HepG2 (cell line): ENCODE measurements around the gene CCS. TPM values are rescaled to one million over a fixed set of nuclear protein-coding genes. Genes with fewer than 3 reads are reported as not detected.

Experiments
- CAMTA2 ChIP-seq: sonication (generic); formaldehyde crosslinking; IDR thresholded peaks from 2 replicates; pipeline ENCODE4 v1.4.0; 2020; ENCODE audit warnings: mild to moderate bottlenecking, missing genetic modification reagents, borderline replicate concordance
- CBX1 ChIP-seq: IDR thresholded peaks from one replicate; pipeline ENCODE4 v1.6.1; 2016; ENCODE audit warnings: antibody characterized with exemption, low read depth
- IRF2 ChIP-seq: IDR thresholded peaks from 2 replicates; pipeline ENCODE4 v1.6.1; 2018; ENCODE audit warnings: missing genetic modification reagents, missing compliant biosample characterization
- MED8 ChIP-seq: sonication (generic); formaldehyde crosslinking; IDR thresholded peaks from 2 replicates; pipeline ENCODE4 v1.8.1; 2023; ENCODE audit warnings: mild to moderate bottlenecking, missing genetic modification reagents; ENCODE audit not compliant: insufficient replicate concordance
- PHF20 ChIP-seq: sonication (generic); formaldehyde crosslinking; IDR thresholded peaks from 2 replicates; pipeline ENCODE4 v1.5.0; 2020; ENCODE audit warnings: mild to moderate bottlenecking, missing genetic modification reagents
- RXRA ChIP-seq: sonication (generic); formaldehyde crosslinking; IDR thresholded peaks from 2 replicates; pipeline ENCODE4 v1.5.1; 2020; ENCODE audit warnings: missing genetic modification reagents
- SP5 ChIP-seq: IDR thresholded peaks from 2 replicates; pipeline ENCODE4 v1.6.1; 2016; ENCODE audit warnings: low read depth, borderline replicate concordance
- SPEN ChIP-seq: sonication (generic); formaldehyde crosslinking; IDR thresholded peaks from 2 replicates; pipeline ENCODE4 v1.5.1; 2020; ENCODE audit warnings: low read depth, mild to moderate bottlenecking, missing genetic modification reagents
- SSRP1 ChIP-seq: IDR thresholded peaks from 2 replicates; pipeline ENCODE4 v1.6.1; 2016; ENCODE audit warnings: control low read depth
- ZNF263 ChIP-seq: sonication (generic); formaldehyde crosslinking; IDR thresholded peaks from 2 replicates; pipeline ENCODE4 v1.4.0; 2020; ENCODE audit warnings: missing genetic modification reagents
- ZNF264 ChIP-seq: sonication (generic); formaldehyde crosslinking; IDR thresholded peaks from 2 replicates; pipeline ENCODE4 v1.4.0; 2020; ENCODE audit warnings: missing genetic modification reagents
- polyA plus RNA-seq, 8 experiments: library from polyadenylated mRNA; depleted of rRNA in 3 of 8; stranded (reverse) in 7 of 8; unstranded in 1 of 8; fragments of >200 nt; fragmentation: Illumina TruSeq in 4 of 8; extraction: Trizol in 4 of 8; gene quantifications; 2 replicates each; pipeline versions ENCODE4 v1.2.1 to v1.2.3, GENCODE V29; 2011 to 2016; ENCODE audit warnings: low read depth in 4 of 8, missing spikeins in 1 of 8, mixed read lengths in 1 of 8; ENCODE audit not compliant: insufficient read depth in 1 of 8
- total RNA-seq, 5 experiments: library from RNA; depleted of rRNA; stranded (reverse); fragments of >200 nt; fragmentation: Illumina TruSeq; extraction: Trizol; gene quantifications; 2 replicates each; pipeline ENCODE4 v1.2.3, GENCODE V29; 2016; ENCODE audit warnings: low read depth in 1 of 5
- TF ChIP-seq, protein P1 (sequence below): sonication (generic); formaldehyde crosslinking; IDR thresholded peaks from 2 replicates; pipeline ENCODE4 v1.5.1; 2020; ENCODE audit warnings: mild to moderate bottlenecking, missing genetic modification reagents, moderate library complexity
- TF ChIP-seq, protein P2 (sequence below): sonication (generic); formaldehyde crosslinking; IDR thresholded peaks from 2 replicates; pipeline ENCODE4 v1.5.0; 2020; ENCODE audit warnings: mild to moderate bottlenecking, missing genetic modification reagents
- TF ChIP-seq, protein P3 (sequence below): IDR thresholded peaks from 2 replicates; pipeline ENCODE4 v1.6.1; 2016; ENCODE audit warnings: low read depth, missing genetic modification reagents, missing compliant biosample characterization
- TF ChIP-seq, protein P4 (sequence below): sonication (generic); formaldehyde crosslinking; IDR thresholded peaks from 2 replicates; pipeline ENCODE4 v1.4.0; 2020; ENCODE audit warnings: missing genetic modification reagents

The CCS gene
- total and polyA plus RNA-seq, 2 of the 13 experiments (the other 11 are each of a cell fraction or from before 2014, with no cell fraction given) = 25.4 to 44.6 TPM

DNA sequence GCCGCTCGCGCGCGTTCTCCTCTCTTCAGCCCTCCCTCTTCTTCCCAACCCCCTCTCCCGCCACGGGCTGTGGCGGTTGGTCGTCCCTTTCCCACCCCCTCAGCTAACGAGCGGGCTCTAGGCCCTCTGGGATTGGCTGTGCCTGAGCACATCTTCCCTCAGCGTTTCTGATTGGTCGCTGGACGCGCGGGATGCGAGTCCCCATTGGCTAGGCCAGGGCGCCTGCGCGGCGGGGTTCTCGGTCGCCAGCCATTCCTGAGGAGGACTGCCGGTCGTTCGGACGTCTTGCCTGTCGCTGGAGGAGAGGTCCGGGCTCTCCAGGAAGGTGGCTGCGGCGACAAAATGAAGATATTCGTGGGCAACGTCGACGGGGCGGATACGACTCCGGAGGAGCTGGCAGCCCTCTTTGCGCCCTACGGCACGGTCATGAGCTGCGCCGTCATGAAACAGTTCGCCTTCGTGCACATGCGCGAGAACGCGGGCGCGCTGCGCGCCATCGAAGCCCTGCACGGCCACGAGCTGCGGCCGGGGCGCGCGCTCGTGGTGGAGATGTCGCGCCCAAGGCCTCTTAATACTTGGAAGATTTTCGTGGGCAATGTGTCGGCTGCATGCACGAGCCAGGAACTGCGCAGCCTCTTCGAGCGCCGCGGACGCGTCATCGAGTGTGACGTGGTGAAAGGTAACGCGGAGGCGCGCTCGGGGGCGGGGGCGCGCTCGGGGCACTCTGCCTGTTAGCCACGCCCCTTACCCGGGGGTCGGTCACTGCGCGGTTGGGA, 23.6 kb downstream of the CCS start, which contains the start of gene RBM14 (continued):
- TF ChIP-seq, protein P1, sequence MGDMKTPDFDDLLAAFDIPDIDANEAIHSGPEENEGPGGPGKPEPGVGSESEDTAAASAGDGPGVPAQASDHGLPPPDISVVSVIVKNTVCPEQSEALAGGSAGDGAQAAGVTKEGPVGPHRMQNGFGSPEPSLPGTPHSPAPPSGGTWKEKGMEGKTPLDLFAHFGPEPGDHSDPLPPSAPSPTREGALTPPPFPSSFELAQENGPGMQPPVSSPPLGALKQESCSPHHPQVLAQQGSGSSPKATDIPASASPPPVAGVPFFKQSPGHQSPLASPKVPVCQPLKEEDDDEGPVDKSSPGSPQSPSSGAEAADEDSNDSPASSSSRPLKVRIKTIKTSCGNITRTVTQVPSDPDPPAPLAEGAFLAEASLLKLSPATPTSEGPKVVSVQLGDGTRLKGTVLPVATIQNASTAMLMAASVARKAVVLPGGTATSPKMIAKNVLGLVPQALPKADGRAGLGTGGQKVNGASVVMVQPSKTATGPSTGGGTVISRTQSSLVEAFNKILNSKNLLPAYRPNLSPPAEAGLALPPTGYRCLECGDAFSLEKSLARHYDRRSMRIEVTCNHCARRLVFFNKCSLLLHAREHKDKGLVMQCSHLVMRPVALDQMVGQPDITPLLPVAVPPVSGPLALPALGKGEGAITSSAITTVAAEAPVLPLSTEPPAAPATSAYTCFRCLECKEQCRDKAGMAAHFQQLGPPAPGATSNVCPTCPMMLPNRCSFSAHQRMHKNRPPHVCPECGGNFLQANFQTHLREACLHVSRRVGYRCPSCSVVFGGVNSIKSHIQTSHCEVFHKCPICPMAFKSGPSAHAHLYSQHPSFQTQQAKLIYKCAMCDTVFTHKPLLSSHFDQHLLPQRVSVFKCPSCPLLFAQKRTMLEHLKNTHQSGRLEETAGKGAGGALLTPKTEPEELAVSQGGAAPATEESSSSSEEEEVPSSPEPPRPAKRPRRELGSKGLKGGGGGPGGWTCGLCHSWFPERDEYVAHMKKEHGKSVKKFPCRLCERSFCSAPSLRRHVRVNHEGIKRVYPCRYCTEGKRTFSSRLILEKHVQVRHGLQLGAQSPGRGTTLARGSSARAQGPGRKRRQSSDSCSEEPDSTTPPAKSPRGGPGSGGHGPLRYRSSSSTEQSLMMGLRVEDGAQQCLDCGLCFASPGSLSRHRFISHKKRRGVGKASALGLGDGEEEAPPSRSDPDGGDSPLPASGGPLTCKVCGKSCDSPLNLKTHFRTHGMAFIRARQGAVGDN (CRISPR knock-in tag) = peak; percentile 95
- TF ChIP-seq ZNF263 (CRISPR knock-in tag) = peak; percentile 51; the same call in 1 of the 2 replicates
- peak; percentile 6; the same call in 1 of the 2 replicates for TF ChIP-seq SP5 (CRISPR knock-in tag)
- peak; percentile 28; the same call in 1 of the 2 replicates for TF ChIP-seq RXRA (CRISPR knock-in tag)
- no peak; the same call in 1 of the 2 replicates for TF ChIP-seq PHF20 (CRISPR knock-in tag)
- TF ChIP-seq, protein P2, sequence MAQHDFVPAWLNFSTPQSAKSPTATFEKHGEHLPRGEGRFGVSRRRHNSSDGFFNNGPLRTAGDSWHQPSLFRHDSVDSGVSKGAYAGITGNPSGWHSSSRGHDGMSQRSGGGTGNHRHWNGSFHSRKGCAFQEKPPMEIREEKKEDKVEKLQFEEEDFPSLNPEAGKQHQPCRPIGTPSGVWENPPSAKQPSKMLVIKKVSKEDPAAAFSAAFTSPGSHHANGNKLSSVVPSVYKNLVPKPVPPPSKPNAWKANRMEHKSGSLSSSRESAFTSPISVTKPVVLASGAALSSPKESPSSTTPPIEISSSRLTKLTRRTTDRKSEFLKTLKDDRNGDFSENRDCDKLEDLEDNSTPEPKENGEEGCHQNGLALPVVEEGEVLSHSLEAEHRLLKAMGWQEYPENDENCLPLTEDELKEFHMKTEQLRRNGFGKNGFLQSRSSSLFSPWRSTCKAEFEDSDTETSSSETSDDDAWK (CRISPR knock-in tag) = no peak
- TF ChIP-seq CBX1 = no peak
- TF ChIP-seq SSRP1 (CRISPR knock-in tag) = peak; percentile 78
- TF ChIP-seq, protein P3, sequence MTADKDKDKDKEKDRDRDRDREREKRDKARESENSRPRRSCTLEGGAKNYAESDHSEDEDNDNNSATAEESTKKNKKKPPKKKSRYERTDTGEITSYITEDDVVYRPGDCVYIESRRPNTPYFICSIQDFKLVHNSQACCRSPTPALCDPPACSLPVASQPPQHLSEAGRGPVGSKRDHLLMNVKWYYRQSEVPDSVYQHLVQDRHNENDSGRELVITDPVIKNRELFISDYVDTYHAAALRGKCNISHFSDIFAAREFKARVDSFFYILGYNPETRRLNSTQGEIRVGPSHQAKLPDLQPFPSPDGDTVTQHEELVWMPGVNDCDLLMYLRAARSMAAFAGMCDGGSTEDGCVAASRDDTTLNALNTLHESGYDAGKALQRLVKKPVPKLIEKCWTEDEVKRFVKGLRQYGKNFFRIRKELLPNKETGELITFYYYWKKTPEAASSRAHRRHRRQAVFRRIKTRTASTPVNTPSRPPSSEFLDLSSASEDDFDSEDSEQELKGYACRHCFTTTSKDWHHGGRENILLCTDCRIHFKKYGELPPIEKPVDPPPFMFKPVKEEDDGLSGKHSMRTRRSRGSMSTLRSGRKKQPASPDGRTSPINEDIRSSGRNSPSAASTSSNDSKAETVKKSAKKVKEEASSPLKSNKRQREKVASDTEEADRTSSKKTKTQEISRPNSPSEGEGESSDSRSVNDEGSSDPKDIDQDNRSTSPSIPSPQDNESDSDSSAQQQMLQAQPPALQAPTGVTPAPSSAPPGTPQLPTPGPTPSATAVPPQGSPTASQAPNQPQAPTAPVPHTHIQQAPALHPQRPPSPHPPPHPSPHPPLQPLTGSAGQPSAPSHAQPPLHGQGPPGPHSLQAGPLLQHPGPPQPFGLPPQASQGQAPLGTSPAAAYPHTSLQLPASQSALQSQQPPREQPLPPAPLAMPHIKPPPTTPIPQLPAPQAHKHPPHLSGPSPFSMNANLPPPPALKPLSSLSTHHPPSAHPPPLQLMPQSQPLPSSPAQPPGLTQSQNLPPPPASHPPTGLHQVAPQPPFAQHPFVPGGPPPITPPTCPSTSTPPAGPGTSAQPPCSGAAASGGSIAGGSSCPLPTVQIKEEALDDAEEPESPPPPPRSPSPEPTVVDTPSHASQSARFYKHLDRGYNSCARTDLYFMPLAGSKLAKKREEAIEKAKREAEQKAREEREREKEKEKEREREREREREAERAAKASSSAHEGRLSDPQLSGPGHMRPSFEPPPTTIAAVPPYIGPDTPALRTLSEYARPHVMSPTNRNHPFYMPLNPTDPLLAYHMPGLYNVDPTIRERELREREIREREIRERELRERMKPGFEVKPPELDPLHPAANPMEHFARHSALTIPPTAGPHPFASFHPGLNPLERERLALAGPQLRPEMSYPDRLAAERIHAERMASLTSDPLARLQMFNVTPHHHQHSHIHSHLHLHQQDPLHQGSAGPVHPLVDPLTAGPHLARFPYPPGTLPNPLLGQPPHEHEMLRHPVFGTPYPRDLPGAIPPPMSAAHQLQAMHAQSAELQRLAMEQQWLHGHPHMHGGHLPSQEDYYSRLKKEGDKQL = no peak; the same call in 1 of the 2 replicates
- peak; percentile 71 for TF ChIP-seq IRF2 (CRISPR knock-in tag)
- peak; percentile 66; the same call in 1 of the 2 replicates for TF ChIP-seq ZNF264 (CRISPR knock-in tag)
- no peak; the same call in 1 of the 2 replicates for TF ChIP-seq CAMTA2 (CRISPR knock-in tag)
- TF ChIP-seq MED8 = peak; percentile 13
- peak; percentile 68 for TF ChIP-seq SPEN (CRISPR knock-in tag)
- TF ChIP-seq, protein P4, sequence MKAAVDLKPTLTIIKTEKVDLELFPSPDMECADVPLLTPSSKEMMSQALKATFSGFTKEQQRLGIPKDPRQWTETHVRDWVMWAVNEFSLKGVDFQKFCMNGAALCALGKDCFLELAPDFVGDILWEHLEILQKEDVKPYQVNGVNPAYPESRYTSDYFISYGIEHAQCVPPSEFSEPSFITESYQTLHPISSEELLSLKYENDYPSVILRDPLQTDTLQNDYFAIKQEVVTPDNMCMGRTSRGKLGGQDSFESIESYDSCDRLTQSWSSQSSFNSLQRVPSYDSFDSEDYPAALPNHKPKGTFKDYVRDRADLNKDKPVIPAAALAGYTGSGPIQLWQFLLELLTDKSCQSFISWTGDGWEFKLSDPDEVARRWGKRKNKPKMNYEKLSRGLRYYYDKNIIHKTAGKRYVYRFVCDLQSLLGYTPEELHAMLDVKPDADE (CRISPR knock-in tag) = peak; percentile 83; the same call in 1 of the 2 replicates
